ENCODE results near the gene CAD. TPM values are rescaled to one million over a fixed set of nuclear protein-coding genes. Genes with fewer than 3 reads are reported as not detected.
"Not testable (repeated sequence)": the region's sequence is repeated elsewhere in the genome, so short reads cannot be mapped to it uniquely, and the experiment has no call there.

The CAD gene
- total RNA-seq, 2 donors from 2014 or later: 18.4 to 36.9 TPM

DNA sequence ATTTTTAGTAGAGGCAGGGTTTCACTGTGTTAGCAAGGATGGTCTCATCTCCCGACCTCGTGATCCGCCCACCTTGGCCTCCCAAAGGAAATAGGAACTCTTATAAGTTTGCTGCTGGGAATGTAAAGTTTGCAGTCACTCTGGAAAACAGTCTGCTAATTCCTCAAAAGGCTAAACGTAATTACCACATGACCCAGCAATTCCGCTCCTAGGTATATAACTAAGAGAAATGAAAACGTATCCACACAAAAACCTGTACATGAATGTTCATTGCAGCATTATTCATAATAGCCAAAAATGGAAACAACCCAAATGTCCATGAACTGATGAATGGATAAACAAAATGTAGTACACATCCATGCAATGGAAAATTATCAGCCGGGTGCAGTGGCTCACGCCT lies 27.2 kb upstream of the CAD start:
- Histone ChIP-seq H3K36me3 (replicated peaks in 1 of 2; ENCODE audit: insufficient read depth in 1 of 2, low read depth in 2 of 2) (no peaks in the 10 kb centered on the region), H3K27ac (no peak overlapping the region), H3K9me3 (no peaks in the 10 kb centered on the region), H3K4me3 (no peak overlapping the region), H3K27me3 (no peaks in the 10 kb centered on the region), H3K4me1 (peaks cover 6% of the 10 kb centered on the region)
- intact Hi-C loops (cut with DNase I): no loop called here
- DNase-seq (no peak), ATAC-seq (no peak)
- TF ChIP-seq POLR2A (IDR thresholded peaks at IDR 0.05): no peak
- TF ChIP-seq, protein P1, sequence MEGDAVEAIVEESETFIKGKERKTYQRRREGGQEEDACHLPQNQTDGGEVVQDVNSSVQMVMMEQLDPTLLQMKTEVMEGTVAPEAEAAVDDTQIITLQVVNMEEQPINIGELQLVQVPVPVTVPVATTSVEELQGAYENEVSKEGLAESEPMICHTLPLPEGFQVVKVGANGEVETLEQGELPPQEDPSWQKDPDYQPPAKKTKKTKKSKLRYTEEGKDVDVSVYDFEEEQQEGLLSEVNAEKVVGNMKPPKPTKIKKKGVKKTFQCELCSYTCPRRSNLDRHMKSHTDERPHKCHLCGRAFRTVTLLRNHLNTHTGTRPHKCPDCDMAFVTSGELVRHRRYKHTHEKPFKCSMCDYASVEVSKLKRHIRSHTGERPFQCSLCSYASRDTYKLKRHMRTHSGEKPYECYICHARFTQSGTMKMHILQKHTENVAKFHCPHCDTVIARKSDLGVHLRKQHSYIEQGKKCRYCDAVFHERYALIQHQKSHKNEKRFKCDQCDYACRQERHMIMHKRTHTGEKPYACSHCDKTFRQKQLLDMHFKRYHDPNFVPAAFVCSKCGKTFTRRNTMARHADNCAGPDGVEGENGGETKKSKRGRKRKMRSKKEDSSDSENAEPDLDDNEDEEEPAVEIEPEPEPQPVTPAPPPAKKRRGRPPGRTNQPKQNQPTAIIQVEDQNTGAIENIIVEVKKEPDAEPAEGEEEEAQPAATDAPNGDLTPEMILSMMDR (IDR thresholded peaks at IDR 0.05): no peak
- 71 to 86% methylated on average over 8 of the region's 8 CpGs for WGBS, 2 donors

DNA sequence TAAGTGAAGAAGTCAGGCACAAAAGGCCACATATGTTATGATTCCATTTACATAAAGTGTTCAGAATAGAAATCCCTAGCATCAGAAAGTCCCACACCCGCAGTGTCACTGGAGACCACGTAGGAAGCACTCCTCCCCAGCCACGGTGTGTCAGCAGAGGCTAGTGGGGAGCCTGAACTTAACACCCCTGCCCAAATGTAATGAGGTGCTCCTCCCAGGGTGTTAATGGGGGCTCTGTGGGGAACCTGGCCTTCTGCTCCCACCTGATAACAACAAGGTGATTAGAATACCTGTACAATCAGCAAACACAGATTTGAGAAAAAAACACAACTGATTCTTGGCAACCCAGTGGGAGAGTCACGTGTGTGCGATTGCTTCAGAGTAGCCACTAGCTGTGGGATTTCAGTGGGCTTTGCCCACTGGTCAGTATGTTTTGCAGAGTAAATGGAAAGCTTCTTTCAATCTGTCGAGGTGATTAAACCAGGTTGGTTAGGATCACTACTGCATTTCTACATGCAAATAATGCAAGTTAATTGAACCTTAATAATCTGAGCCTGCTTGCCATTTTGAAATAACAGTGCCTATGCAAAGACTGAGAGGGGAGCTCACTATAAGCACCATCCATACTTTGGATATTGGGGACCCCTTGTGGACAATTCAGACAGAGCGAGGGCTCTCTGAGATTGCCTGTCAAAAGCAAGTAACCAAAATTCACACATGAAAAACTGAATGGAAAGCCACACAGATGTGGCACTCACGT lies 25.9 kb upstream of the CAD start:
- Histone ChIP-seq H3K27ac (no peak overlapping the region), H3K27me3 (no peaks in the 10 kb centered on the region), H3K4me1 (peaks cover 9% of the 10 kb centered on the region), H3K36me3 (replicated peaks in 1 of 2; ENCODE audit: insufficient read depth in 1 of 2, low read depth in 2 of 2) (no peaks in the 10 kb centered on the region), H3K9me3 (no peaks in the 10 kb centered on the region), H3K4me3 (no peak overlapping the region)
- TF ChIP-seq, protein P1 (IDR thresholded peaks at IDR 0.05): peak in 5 of 7 experiments; percentile 22 to 52 (median 37)
- no peak for TF ChIP-seq POLR2A (IDR thresholded peaks at IDR 0.05)
- WGBS, 2 donors: 30% methylated on average over 8 of the region's 8 CpGs
- ATAC-seq (peak; percentile 40), DNase-seq (peak in 2 of 4 donors; percentile 56 to 58)
- intact Hi-C loops (cut with DNase I): no loop called here

DNA sequence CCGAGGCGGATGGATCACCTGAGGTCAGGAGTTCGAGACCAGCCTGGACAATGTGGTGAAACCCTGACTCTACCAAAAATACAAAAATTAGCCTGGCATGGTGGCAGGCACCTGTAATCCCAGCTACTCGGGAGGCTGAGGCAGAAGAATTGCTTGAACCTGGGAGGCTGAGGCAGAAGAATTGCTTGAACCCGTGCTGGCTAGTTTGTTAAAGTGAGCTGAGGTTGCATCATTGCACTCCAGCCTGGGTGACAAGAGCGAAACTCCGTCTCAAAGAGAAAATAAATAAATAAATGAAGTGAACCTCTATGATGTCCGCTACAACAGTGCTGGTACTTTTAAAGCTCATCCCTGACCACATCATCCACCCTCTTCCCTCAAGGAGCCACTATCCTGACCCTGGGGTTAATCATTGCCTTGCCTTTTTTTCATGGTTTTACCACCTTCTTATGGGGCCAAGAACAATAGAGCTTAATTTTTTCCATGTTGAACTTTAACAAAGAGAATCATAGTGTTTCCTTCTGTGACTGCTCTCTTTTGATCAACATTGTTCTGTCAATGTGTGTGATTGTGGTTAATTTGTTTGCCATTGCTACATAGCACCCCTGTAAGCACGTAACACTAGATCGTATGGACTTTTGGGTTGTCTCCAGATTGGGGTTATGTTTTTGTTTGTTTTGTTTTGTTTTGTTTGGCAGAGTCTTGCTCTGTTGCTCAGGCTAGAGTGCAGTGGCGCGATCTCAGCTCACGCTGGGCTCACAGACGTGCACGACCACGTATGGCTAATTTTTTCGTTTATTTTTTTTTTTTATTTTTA lies 22.4 kb upstream of the CAD start:
- DNase-seq (peak in 1 of 4 donors; percentile 26), ATAC-seq (peak; percentile 38)
- Histone ChIP-seq H3K27me3 (no peaks in the 10 kb centered on the region), H3K4me3 (no peak overlapping the region), H3K36me3 (replicated peaks in 1 of 2; ENCODE audit: insufficient read depth in 1 of 2, low read depth in 2 of 2) (no peaks in the 10 kb centered on the region), H3K27ac (no peak overlapping the region), H3K4me1 (peaks cover 9% of the 10 kb centered on the region), H3K9me3 (no peaks in the 10 kb centered on the region)
- intact Hi-C loops (cut with DNase I): no loop called here
- TF ChIP-seq POLR2A (IDR thresholded peaks at IDR 0.05): no peak
- TF ChIP-seq, protein P1 (IDR thresholded peaks at IDR 0.05): no peak
- 43 to 58% methylated on average over 17 of the region's 17 CpGs for WGBS, 2 donors

DNA sequence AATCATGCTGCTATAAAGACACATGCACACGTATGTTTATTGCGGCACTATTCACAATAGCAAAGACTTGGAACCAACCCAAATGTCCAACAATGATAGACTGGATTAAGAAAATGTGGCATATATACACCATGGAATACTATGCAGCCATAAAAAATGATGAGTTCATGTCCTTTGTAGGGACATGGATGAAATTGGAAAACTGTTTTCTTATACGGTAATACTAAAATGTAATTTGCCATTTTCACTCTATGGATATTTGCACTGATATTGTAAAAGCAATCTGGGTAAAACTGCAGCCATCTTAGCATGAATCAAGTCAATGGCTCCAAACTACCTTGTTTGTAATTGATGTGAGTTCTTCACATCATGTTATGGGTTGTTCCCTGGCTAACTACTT lies 21.4 kb upstream of the CAD start:
- WGBS, 2 donors: 82 to 87% methylated on average over 1 to 3 of the region's 3 CpGs
- DNase-seq; H3K4me1 ChIP-seq; H3K27ac ChIP-seq; ATAC-seq; H3K27me3 ChIP-seq; intact Hi-C loops (cut with DNase I); H3K9me3 ChIP-seq; H3K4me3 ChIP-seq; H3K36me3 ChIP-seq (replicated peaks in 1 of 2; ENCODE audit: insufficient read depth in 1 of 2, low read depth in 2 of 2): not testable (repeated sequence)

DNA sequence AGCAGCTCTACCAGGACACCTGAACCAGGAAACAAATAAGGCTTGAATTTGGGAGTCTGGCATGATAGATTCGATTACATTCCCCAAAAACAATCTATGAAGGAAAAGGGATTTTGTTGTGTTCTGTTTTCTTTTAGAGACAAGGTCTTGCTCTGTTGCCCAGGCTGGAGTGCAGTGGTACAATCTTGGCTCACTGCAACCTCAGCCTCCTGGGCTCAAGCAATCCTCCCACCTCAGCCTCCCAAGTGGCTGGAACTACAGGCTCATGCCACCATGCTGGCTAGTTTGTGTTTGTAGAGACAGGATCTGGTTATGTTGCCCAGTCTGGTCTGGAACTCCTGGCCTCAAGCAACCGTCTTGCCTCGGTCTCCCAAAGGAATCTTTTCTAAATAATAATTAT lies 19.1 kb upstream of the CAD start:
- H3K9me3 ChIP-seq; H3K4me3 ChIP-seq; H3K27ac ChIP-seq; DNase-seq; H3K27me3 ChIP-seq; ATAC-seq; H3K36me3 ChIP-seq (replicated peaks in 1 of 2; ENCODE audit: insufficient read depth in 1 of 2, low read depth in 2 of 2); intact Hi-C loops (cut with DNase I); H3K4me1 ChIP-seq: not testable (repeated sequence)
- 88 to 90% methylated on average over 3 of the region's 3 CpGs for WGBS, 2 donors
